H7 (cell line): ENCODE data around the gene WDFY4. TPM values are rescaled to one million over a fixed set of nuclear protein-coding genes. Genes with fewer than 3 reads are reported as not detected.

Experiments
- DNase-seq: peaks from one replicate; pipeline ENCODE4 v3.0.0; 2012
- H3K27me3 ChIP-seq: 2 replicates; pipeline ENCODE4 v1.6.0; 2011; ENCODE audit warnings: mild to moderate bottlenecking, low read length; ENCODE audit not compliant: control insufficient read depth, insufficient read depth
- H3K36me3 ChIP-seq: replicated peaks from 2 replicates; pipeline ENCODE4 v1.5.1; 2011; ENCODE audit warnings: low read length; ENCODE audit not compliant: control insufficient read depth, insufficient read depth
- H3K4me3 ChIP-seq: 2 replicates; pipeline ENCODE4 v1.5.1; 2011; ENCODE audit warnings: low read depth, mild to moderate bottlenecking, control low read depth, low read length, moderate library complexity; ENCODE audit not compliant: insufficient read depth
- total RNA-seq: library from RNA; depleted of rRNA; stranded (reverse); fragments of >200 nt; shearing (Covaris generic); gene quantifications from 2 replicates; pipeline ENCODE4 v1.2.3, GENCODE V29; 2014

Gene WDFY4
- total RNA-seq, 1 experiment from 2014 or later: not detected

- Histone ChIP-seq H3K36me3 (no peaks in the 10 kb centered on the region), H3K4me3 (no peak overlapping the region), H3K27me3 (peaks cover 1% of the 10 kb centered on the region; the same call in 1 of the 2 replicates)
- no peak for DNase-seq
Measured at GRCh38 chr10:48839809-48840679, 155.4 kb downstream of the WDFY4 start.

GRCh38 chr10:48842231-48842630 lies 157.6 kb downstream of the WDFY4 start:
- Histone ChIP-seq H3K36me3 (no peaks in the 10 kb centered on the region), H3K27me3 (no peaks in the 10 kb centered on the region; the same call in 1 of the 2 replicates), H3K4me3 (no peak overlapping the region)
- no peak for DNase-seq

- DNase-seq: no peak
Measured at GRCh38 chr10:48843198-48843597, 158.5 kb downstream of the WDFY4 start.

GRCh38 chr10:48844616-48845015 lies 159.9 kb downstream of the WDFY4 start:
- H3K4me3 ChIP-seq: no peak overlapping the region
- H3K27me3 ChIP-seq: no peaks in the 10 kb centered on the region
- H3K36me3 ChIP-seq: no peaks in the 10 kb centered on the region
- no peak for DNase-seq

More at GRCh38 chr10:48843198-48843597, 158.5 kb downstream of the WDFY4 start:
- H3K4me3 ChIP-seq: no peak overlapping the region
- no peaks in the 10 kb centered on the region for H3K36me3 ChIP-seq
- no peaks in the 10 kb centered on the region; the same call in 1 of the 2 replicates for H3K27me3 ChIP-seq

- no peaks in the 10 kb centered on the region for H3K36me3 ChIP-seq
- H3K4me3 ChIP-seq: no peak overlapping the region
- DNase-seq: no peak
- H3K27me3 ChIP-seq: no peaks in the 10 kb centered on the region
Measured at GRCh38 chr10:48845512-48845911, 160.8 kb downstream of the WDFY4 start.

GRCh38 chr10:48847691-48848090 lies 163.0 kb downstream of the WDFY4 start:
- no peak for DNase-seq
- Histone ChIP-seq H3K36me3 (no peaks in the 10 kb centered on the region), H3K27me3 (no peaks in the 10 kb centered on the region), H3K4me3 (no peak overlapping the region)

GRCh38 chr10:48856855-48857254 lies 172.2 kb downstream of the WDFY4 start:
- H3K36me3 ChIP-seq: no peaks in the 10 kb centered on the region
- DNase-seq: no peak
- no peak overlapping the region for H3K4me3 ChIP-seq
- no peaks in the 10 kb centered on the region for H3K27me3 ChIP-seq

- DNase-seq: no peak
- Histone ChIP-seq H3K36me3 (no peaks in the 10 kb centered on the region), H3K27me3 (no peaks in the 10 kb centered on the region), H3K4me3 (no peak overlapping the region)
Measured at GRCh38 chr10:48872234-48872633, 187.6 kb downstream of the WDFY4 start.

- H3K27me3 ChIP-seq: no peaks in the 10 kb centered on the region
- no peaks in the 10 kb centered on the region for H3K36me3 ChIP-seq
- DNase-seq: no peak
- no peak overlapping the region for H3K4me3 ChIP-seq
Measured at GRCh38 chr10:48878091-48878490, 193.4 kb downstream of the WDFY4 start.

GRCh38 chr10:48879451-48879850 lies 194.8 kb downstream of the WDFY4 start:
- DNase-seq: no peak
- Histone ChIP-seq H3K4me3 (no peak overlapping the region), H3K27me3 (no peaks in the 10 kb centered on the region), H3K36me3 (no peaks in the 10 kb centered on the region)

GRCh38 chr10:48880016-48880705 lies 195.5 kb downstream of the WDFY4 start:
- Histone ChIP-seq H3K36me3 (no peaks in the 10 kb centered on the region), H3K27me3 (no peaks in the 10 kb centered on the region), H3K4me3 (no peak overlapping the region)
- peak; percentile 69 for DNase-seq

- peak; percentile 17 for DNase-seq
- Histone ChIP-seq H3K27me3 (no peaks in the 10 kb centered on the region), H3K4me3 (no peak overlapping the region), H3K36me3 (no peaks in the 10 kb centered on the region)
Measured at GRCh38 chr10:48881937-48882336, 197.3 kb downstream of the WDFY4 start.

GRCh38 chr10:48882881-48883280 lies 198.2 kb downstream of the WDFY4 start:
- Histone ChIP-seq H3K4me3 (no peak overlapping the region), H3K27me3 (no peaks in the 10 kb centered on the region), H3K36me3 (no peaks in the 10 kb centered on the region)
- DNase-seq: no peak

GRCh38 chr10:48883701-48884100 lies 199.0 kb downstream of the WDFY4 start:
- no peaks in the 10 kb centered on the region for H3K36me3 ChIP-seq
- no peak overlapping the region for H3K4me3 ChIP-seq
- no peaks in the 10 kb centered on the region for H3K27me3 ChIP-seq
- no peak for DNase-seq
